SIG-M5 (cell line): Measurements from ENCODE around the gene IGF2BP3.
"Not testable (repeated sequence)": the region's sequence is repeated elsewhere in the genome, so short reads cannot be mapped to it uniquely, and the experiment has no call there.

Experiments used
- DNase-seq: peaks from one replicate; lab custom pipeline; 2025; lab: John Stamatoyannopoulos, UW

IGF2BP3 gene

DNA sequence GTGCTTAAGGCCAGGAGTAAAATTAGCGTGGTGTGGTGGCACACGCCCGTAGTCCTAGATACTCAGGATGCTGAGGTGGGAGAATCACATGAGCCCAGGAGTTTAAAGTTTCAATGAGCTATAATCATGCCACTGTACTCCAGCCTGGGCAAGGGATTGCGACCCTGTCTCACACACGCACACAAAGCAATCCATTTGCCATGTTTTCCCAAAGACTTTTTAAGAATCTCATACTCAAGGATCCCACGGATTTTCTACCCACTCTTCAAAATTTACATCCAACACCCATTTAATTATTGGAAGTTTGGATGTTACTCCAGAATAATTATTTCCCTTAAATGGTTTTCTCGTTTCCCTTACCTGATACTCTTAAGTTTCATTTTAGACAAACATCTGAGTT lies 47.9 kb downstream of the IGF2BP3 start:
- DNase-seq = no peak

DNA sequence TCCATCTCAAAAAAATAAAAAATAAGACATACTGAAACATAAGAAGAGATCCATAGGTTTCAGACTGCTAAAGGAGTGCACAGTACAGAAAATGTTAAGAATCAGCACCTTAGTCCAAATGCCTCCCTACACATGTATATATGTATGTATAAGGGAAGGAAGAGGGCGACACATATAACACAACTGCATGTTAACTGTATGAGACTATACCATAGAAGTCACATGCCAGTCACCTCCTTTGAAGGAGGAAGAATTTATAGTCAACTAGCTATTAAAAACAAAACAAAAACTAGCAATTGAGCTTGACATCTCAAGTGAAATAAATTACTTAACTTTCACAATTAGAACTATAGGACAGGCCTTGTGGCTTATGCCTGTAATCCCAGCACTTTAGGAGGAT lies 50.4 kb downstream of the IGF2BP3 start:
- DNase-seq = no peak

DNA sequence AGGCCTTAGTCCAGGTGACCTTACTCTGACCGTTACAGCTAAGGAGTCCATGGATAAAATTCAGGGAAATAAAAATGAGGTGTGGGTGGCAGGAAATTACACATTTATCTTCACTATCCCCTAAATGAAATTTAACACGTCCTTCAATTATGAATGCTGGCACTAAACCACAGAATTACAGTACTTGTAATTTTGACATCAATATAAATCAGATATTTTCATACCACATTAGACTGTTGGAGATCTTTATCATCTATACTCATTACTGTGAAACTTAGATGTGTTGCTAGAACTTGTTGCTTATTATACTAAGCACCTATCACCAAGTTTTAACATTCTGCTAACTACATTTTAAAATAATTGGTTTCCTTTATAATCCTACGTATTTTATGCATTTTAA lies 51.1 kb downstream of the IGF2BP3 start:
- no peak for DNase-seq

DNA sequence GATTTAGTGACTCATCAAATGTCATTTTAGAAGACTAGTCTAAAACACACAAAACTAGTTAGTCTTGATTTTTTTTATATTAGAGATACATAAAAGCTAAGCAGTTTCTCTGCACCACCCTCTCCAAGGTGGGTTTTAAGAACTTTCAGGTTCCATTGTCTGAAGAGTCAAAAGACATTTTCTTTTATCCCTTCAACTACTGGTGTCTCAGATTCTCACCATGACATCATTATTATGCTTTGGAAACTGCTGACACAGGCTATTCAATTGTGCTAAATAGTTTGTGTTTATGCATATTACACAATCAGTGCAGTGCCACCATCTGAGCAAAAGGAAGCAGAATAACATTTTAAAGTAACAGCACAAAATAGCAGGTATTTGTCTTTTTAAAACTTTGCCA lies 52.2 kb downstream of the IGF2BP3 start:
- no peak for DNase-seq

DNA sequence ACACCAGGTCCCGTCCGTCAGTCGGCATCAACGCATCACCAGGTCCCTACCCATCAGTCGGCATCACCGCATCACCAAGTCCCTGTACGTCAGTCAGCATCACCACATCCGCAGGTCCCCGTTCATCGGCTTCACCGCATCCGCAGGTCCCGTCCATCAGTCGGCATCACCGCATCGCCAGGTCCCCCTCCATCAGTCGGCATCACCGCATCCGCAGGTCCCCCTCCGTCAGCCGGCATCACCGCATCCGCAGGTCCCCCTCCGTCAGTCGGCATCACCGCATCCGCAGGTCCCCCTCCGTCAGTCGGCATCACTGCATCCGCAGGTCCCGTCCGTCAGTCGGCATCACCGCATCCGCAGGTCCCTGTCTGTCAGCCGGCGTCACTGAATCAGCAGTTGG lies 55.1 kb downstream of the IGF2BP3 start:
- no peak for DNase-seq

DNA sequence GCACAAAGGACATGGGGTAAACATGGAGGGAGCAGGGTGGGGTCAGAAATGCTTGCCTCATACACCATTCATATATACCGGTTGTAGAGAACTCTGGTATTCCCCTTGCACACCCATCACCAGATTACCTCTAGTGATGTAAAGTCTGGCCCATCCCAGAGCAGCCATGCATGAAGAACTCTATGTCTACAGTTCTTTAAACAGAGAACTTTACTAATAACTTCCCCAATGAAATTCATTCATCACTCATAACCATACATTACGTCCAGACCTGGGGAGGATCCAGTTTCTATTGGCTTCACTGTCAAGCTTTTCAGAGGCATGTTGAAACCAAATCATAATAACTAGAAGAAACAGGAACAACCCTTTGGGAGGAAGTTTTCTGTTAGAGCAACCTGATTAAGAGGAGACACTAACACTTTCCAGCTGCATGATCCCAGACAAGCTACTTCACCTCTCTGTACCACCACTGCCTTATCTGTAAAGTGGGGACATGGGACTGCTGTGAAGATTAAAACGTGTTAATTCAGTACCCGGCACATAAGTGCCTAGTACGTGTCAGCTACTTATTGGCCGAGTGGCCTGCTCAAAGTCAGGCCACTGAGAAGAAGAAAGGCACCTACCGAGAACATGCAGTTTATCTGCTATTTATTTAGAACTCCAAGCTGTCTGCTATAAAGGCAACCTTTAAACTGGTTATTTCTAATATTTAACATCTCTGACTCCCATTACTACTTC lies 59.7 kb downstream of the IGF2BP3 start:
- DNase-seq = no peak

DNA sequence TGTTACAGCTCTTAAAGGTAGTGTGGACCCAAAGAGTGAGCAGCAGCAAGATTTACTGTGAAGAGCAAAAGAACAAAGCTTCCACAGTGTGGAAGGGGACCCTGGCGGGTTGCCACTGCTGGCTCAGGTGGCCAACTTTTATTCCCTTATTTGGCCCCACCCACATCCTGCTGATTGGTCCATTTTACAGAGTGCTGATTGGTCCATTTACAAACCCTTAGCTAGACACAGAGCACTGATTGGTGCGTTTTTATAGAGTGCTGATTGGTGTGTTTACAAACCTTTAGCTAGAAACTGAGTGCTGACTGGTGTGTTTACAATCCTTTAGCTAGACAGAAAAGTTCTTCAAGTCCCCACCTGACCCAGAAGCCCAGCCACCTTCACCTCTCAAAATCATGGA lies 63.7 kb downstream of the IGF2BP3 start:
- DNase-seq = not testable (repeated sequence)

DNA sequence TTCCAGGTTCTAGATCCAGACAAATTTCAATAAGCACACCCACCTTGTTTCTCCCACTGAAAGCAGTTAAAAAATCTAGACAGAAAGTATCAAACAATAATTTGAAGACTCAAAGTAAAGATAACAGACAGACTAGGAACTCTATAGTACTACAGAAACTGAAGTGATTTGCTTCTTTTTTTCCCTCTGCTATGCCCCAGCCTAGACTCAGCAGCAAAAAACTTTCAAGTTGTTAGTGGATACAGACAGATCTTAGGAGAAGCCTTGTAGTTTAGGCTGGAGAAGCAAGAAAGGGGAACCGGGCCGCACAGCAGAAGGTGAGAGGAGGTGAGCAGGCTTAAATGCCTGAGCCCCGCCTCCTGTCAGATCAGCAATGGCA lies 65.1 kb downstream of the IGF2BP3 start:
- no peak for DNase-seq

DNA sequence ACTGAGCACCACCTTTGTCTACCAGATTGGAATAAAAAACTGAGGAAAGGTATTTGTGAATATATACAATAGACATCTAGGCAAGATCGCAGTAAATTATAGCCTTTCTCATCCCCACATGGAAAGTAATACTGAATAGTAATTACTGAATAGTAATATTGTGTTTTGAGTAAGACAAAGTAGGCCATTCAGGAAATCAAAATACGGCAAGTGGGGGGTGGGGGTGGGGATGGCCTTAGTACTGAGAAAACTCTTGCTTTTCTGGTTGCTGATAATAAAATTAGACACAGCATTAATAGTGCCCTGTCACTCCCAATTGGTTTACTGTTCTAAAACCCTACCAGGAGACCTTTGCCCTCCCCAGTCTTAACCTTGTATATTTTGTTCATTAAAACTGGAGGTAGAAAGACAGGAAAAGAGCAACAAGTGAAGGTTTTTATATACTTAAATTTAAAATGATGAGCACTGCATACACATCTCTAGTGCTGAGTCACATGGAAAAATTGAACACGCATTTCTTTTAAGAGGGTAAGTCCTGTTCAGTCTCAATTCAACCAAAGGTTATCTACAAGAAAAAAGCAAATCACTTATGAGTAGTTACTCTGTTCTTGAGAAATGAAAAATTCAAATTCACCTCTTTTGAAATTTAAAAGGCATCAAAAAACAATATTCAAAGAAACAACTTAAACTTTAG lies 65.6 kb downstream of the IGF2BP3 start:
- no peak for DNase-seq

DNA sequence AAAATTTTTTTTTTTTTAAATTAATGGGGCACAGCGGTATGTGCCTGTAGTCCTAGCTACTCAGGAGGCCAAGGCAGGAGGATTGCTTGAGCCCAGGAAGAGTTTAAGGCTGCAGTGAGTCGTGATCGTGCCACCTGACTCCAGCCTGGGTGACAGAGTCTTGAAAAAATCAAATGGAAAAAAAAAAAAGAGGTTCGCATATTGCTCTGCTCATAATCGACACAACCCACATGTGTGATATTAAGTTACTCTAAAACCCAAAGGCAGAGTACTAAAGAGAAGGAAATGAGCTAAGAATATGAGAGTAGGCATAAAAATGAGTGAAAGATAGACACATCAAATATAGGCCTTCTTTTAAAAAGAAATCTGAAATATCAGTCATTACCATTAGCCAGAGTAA lies 66.3 kb downstream of the IGF2BP3 start:
- no peak for DNase-seq

DNA sequence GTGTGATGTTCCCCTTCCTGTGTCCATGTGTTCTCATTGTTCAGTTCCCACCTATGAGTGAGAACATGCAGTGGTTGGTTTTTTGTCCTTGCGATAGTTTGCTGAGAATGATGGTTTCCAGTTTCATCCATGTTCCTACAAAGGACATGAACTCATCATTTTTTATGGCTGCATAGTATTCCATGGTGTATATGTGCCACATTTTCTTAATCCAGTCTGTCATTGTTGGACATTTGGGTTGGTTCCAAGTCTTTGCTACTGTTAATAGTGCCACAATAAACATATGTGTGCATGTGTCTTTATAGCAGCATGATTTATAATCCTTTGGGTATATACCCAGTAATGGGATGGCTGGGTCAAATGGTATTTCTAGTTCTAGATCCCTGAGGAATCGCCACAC lies 72.2 kb downstream of the IGF2BP3 start:
- not testable (repeated sequence) for DNase-seq

DNA sequence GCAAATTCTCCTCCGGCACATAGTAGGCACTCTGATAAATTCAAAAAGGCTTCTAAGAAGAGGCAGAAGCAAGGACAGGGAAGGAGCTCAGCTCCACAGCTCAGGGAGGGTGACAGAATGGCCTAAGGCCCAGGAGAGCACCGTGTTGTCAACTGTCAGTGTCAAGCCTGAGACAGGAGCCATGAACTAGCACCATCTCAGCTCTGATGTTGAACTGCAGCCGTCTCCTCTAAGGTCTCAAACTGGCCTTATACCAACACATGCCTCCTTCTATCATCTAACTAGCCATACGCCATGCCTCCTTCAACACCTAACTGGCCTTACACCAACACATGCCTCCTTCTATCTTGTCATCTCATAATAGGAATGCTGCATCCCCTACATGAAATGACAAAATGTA lies 73.0 kb downstream of the IGF2BP3 start:
- no peak for DNase-seq

DNA sequence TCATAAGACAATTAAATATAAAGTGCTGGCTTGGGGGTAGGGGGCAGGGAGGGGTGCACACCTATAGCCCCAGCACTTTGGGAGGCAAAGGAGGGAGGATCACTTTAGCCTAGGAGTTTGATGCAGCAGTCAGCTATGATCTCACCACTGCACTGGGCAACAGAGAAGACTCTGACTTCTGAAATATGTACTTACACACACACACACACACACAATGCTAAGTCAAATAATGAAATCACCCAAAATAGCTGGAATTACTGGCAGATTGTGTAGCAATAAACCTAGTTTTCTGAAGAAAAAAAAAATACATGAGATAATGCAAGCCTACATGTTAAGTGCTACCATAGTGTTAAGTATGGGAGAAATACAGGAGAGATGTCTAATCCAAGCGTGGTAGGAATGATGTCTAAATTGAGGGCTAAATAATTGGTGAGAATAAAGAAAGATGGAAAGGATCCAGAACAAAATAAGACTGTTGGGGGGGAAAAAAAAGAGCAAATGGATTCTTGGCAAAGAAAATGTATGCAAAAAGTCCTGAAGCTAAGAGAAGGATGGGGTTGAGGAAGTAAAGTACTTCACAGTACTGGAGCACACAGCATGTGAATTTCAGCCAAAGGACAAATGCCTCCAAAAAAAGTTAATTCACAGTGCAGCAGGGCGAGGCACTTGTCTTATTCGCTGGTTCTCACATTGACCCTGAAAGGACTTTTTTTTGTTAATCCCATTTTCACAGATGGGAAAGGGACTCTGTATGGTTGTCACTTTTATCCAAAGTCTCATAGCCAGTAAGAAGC lies 73.9 kb downstream of the IGF2BP3 start:
- DNase-seq = no peak

DNA sequence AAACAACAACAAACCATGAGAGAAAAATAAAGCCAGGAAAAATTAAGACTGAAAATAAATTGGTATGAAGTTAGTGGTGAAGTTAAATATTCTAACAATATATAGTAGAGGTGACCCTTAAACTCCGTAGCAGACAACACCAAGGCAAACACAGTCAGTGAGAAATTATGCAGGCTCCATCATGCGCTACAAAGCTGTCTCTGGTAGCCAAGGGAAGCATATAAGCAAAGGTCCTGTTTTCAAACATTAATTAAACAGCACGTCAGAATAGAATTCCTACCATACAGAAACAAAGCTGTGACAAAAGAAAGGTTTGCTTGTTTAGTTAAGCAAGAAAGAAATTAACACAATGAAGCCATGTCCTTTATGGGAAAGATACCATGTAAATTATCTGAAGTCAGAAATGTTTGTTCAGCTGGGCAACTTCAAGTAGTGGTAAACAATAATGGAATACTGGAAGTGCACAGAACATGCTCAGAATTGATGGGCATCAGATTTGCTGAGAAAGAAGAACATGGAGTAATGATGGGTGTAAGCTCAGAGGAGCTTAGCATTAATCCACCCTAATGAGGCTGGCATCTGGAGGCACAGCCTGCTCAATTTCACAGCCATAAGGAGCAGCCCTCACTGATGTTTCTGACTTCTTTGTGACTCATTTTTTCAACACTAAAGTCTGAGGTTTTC lies 75.7 kb downstream of the IGF2BP3 start:
- DNase-seq = no peak

DNA sequence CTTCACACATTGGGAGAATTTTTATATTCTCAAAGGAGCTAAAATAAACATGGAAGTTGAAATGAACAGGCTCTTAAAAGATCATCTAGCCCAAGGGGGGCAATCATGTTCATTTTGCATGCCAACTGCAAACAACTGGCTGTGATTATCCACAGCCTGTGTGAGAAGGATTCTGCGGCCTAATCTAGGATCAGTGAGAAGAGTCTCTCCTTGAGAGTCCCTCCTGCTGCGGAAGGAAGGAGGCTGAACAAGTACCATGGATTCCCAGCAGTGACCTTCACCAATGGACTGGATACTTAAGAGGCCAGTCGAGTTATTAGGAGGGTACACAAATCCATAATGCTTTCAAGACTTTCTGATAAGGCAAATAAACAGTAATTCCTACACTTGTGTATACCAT lies 76.7 kb downstream of the IGF2BP3 start:
- no peak for DNase-seq

DNA sequence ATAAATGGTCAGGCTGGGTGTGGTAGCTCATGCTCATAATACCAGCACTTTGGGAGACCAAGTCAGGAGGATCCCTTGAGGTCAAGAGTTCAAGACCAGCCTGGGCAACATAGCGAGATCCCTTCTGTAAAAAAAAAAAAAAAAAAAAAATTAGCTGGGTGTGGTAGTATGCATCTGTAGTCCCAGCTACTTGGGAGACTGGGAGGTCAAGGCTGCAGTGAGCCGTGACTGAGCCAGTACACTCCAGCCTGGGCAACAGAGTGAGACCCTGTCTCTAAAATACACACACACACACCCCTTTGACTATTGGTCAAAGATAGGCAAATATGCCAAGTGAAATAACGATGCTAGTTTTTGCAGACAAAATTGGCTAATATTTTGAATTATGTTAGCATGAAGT lies 80.6 kb downstream of the IGF2BP3 start:
- DNase-seq = no peak

DNA sequence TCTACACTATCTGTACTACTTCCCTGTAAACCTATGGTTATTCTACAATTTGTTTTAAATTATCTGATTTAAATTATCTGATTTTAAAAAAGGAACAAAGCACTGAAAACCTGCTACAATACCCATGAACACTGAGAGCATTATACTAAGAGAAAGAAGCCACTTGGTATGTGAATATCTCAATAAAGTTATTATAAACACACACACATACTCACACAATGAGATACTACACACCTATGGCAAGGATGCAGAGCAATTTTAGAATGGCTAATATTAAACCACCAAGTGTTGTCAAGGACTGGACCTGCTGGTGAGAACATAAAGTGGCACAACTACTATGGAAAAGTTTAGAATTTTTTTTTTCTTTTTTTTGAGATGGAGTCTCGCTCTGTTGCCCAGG lies 82.7 kb downstream of the IGF2BP3 start:
- no peak for DNase-seq

DNA sequence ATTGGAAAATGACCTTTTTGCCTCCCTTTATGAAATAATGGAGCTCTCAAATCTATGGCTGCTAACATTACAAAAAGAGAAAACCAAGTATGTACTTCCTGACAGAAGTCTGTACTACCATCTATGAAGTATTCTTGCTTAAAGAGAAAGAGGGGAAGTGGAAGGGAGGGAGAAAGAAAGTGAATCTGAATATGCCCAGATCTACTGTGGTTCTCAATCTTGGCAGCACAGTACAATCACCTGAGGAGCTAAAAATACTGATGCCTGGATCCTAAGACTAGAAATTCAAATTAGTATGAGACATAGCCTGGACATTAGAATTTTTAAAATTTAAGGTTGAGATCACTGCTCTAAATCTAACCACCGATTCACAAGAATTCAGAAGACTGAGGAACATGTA lies 85.2 kb downstream of the IGF2BP3 start:
- DNase-seq = no peak

DNA sequence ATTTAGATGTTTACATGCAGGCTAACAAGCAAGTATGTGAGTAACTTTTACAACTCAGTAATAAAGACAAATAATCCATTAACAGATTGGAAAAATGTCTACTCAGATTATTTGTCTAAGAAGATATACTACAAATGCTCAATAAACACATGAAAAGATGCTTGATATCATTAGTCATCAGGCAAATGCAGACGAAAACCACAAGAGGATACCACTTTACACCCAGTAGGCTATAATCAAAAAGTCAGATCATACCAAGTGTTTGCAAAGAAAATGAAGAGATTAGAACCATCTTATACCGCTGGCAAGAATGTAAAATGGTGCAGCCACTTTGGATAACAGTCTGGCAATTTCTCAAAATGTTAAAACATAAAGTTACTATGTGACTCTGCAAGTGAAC lies 87.1 kb downstream of the IGF2BP3 start:
- DNase-seq = no peak

DNA sequence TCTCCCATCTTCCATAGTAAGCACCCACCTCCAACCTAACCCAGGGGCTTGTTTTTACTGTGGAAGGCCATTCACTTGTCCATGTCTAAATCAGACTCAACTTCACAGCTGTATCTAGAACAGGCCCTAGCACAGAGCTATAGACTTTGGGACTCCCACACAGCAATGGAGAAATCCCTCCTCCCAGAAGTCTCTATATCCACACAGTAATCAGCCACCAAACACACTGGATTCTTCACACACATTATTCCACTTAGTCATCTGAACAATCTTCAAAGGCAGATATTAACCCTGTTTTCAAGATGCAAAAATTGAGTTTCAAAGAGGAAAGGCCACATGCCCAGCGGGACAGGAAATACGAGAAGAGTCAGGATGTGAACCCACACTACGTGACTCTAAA lies 89.3 kb downstream of the IGF2BP3 start:
- no peak for DNase-seq

DNA sequence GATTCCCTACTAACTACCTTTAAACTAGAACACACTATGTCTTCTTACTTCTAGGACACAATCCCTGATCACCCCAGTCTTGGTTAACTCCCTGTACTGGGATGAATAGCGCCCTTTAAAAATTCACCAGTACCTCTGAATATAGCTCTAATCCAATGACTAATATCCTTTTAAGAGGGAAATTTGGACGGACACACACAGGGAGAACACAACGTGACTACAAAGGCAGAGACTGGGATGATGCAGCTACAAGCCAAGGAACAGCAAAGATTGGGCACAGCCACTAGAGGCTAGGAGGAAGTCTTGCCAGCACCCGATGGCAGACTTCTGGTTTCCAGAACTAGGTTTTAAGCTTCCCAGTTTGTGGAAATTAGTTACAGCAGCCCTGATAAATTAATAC lies 89.7 kb downstream of the IGF2BP3 start:
- no peak for DNase-seq

DNA sequence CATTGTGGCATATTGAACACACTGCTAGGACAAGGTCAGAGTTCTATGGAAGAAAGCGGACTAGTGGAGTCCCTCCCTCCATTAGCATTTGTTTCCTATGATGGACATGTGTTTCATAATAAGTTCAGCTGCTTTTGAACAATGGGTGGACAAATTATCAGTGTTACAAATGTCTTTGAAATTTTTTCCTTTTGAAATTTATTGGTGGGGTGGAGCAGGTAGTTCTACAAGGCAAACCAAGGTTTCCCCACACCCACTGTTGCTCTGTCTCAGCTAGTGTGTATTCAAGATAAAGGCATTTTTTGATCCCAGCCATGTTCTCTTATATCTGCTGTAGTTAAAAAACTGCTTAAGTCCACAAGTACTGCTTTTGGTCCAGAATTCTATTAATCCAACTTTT lies 91.3 kb downstream of the IGF2BP3 start:
- DNase-seq = no peak

DNA sequence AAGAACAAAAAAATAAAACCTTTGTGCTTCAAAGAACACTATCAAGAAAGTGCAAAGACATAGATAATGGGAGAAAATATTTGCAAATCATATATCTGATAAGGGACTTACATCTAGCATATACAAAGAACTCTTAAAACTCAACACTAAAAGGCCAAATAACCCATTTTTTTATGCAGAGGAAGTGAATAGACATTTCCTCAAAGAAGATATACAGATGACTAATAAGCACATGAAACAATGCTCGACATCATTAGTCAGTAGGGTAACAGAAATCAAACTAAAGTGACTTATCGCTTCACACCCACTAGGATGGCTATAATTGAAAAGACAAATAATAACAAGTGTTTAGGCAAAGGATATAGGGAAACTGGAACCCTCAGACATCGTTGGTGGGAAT lies 93.2 kb downstream of the IGF2BP3 start:
- DNase-seq = no peak
